ENCODE measurements around the gene SLC26A5. TPM values are rescaled to one million over a fixed set of nuclear protein-coding genes. Genes with fewer than 3 reads are reported as not detected.
"Not testable (repeated sequence)": the region's sequence is repeated elsewhere in the genome, so short reads cannot be mapped to it uniquely, and the experiment has no call there.

The SLC26A5 gene
- total RNA-seq, 1 donor from 2014 or later: 1.4 TPM

DNA sequence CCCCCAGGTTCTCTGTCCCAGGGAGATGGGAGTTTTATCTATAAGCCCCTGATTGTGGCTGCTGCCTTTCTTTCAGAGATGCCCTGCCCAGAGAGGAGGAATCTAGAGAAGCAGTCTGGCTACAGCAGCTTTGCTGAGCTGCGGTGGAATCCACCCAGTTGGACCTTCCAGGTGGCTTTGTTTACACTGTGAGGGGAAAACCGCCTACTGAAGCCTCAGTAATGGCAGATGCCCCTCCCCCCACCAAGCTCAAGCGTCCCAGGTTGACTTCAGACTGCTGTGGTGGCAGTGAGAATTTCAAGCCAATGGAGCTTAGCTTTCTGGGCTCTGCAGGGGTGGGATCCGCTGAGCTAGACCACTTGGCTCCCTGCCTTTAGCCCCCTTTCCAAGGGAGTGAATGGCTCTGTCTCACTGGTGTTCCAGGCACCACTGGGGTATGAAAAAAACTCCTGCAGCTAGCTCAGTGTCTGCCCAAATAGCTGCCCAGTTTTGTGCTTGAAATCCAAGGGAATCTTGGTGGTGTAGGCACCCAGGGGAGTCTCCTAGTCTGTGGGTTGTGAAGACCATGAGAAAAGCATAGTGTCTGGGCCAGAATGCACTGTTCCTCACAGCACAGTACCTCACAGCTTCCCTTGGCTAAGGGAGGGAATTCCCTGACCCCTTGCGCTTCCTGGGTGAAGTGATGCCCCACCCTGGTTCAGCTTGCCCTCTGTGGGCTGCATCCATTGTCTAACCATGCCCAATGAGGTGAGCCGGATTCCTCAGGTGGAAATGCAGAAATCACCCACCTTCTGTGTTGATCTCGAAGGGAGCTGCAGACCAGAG is 40.0 kb downstream of the SLC26A5 start:
- not testable (repeated sequence) for DNase-seq (ENCODE audit: low read depth in 2 of 2)

DNA sequence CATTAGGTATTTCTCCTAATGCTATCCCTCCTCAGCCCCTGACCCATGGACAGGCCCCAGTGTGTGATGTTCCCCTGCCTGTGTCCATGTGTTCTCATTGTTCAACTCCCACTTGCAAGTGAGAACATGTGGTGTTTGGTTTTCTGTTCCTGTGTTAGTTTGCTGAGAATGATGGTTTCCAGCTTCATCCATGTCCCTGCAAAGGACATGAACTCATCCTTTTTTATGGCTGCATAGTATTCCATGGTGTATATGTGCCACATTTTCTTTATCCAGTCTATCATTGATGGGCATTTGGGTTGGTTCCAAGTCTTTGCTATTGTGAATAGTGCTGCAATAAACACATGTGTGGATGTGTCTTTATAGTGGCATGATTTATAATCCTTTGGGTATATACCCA is 46.3 kb downstream of the SLC26A5 start:
- DNase-seq (ENCODE audit: low read depth in 2 of 2): not testable (repeated sequence)

DNA sequence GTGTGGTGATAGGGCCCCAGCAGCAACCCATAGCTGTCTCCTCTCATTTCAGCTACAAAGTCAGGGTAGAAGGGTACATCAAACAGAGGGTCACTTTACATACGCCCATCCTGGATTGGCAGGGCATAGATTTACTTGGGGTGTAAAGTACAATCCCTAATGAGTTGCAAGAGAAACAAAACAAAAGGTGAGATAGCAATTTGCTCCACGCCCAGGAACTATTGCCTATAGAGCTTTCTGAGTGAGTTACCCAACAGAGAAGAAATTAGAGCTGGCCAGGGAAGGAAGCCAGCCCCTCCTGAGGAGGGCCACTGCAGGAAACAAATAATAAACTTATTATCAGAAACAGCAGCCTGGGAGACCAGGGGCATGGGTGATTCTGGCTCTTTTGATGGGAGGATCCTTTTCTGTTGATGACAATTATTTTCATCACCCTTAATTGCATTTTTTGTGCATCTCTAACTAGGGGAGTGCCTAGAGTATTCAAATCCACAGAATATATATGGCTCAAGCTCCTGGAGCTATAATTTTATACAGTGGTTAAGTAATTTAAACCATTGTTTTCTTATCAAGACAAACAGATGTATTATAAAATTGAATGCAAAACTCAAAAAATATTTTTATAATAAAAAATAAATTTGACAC is 47.4 kb downstream of the SLC26A5 start:
- DNase-seq (ENCODE audit: low read depth in 2 of 2): no peak

DNA sequence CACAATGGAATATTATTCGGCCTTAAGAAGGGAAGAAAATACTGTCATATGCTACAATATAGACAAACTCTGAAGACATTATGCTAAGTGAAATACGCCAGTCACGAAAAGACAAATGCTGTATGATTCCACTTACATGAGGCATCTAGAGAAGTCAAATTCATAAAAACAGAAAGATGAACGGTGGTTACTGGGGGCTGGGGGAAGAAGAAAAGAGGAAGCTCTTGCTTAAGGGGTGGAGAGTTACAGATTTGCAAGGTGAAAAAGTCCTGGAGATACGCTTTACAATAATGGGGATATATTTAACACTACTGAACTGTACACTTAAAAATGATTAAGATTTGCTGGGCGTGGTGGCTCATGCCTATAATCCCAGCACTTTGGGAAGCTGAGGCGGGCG is 49.5 kb downstream of the SLC26A5 start:
- DNase-seq (ENCODE audit: low read depth in 2 of 2): no peak

DNA sequence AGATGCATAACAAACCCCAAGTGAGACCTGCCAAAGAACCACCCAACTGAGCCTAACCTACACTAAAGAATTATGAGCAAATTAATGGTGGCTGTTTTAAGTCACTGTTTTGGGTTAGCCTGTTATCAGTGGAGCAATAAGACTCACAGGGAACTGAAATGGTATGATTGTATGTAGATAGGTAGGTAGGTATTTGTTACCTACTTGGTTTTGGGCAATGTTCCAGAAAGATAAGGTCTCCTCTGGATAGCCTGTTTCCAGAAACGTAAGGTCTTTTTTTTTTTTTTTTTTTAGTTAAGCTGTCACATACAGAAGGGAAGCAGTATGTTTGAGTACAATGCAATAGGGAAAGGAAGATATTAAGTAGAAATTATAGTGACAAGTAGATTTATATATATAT is 50.9 kb downstream of the SLC26A5 start:
- DNase-seq (ENCODE audit: low read depth in 2 of 2): no peak

DNA sequence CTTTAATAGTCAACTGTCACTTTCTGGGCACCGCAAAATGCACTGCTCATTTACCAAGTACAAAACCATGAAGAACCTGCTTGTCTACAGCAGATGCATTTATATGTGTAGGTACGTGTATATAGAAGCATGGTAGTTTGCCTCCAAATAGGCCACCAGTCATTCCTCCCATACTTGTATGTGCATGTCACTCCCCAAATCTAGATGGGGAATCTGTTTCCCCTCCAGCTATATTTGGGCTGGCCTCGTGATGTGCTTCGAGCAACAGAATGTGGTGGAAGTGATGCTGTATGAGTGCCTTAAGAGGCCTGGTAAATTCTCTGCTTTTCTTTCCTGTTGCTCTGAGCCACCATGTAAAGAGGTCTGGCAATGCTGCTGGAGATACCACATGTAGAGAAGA is 51.4 kb downstream of the SLC26A5 start:
- DNase-seq (ENCODE audit: low read depth in 2 of 2): no peak

DNA sequence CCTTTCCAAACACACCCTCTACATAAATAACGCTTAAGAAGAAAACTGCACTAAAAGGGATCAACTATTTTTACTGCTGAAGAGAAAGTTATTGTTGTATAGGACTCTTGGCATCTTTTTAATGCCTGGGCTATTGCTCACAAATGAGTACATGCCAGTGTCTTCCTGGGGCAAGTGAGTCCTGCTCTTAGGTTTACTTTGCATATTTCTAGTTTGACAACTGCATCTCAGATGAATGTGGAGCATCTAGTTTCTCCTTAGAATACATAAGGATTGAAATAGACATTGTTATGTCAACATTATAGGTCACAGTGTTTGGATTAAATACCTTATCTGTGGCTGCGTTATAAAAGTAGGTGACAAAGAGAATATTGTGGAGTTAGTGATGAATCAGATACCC is 54.0 kb downstream of the SLC26A5 start:
- no peak for DNase-seq (ENCODE audit: low read depth in 2 of 2)

DNA sequence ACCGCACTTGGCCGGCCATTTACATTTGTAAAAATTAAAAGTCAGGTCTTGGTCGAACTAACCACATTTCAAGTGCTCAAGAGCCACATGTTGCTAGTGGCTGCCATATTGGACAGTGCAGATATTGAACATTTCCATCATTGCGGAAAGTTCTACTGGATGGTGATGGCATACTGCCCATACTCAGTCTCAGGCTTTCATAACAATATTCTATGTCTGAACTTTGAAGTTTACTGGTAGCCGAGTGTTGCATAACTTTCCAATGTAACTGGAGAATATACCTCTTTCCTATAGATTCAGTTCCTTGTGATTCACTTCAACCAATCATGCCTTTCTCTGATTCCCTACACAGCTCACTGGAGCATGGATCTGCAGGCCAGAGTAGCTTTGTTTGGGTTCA is 54.9 kb downstream of the SLC26A5 start:
- no peak for DNase-seq (ENCODE audit: low read depth in 2 of 2)

DNA sequence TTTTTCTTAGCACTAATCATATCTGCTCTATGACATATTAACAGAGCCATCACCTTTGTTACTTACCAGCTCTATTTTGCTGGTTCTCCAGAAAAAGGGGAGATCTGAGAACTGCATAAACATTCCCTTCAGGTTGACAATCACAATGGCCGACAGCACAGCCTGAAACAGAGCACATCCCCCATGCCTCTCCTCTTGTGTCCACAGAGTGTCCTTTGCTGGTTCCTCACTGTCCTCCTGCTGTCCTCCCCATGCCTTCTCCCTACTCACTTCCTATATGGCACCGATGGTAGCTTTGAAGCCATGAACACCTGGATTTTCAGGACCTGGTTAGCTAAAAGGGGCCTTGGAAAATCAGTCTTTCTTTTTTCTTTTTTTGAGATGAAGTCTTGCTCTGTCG is 56.7 kb downstream of the SLC26A5 start:
- no peak for DNase-seq (ENCODE audit: low read depth in 2 of 2)

DNA sequence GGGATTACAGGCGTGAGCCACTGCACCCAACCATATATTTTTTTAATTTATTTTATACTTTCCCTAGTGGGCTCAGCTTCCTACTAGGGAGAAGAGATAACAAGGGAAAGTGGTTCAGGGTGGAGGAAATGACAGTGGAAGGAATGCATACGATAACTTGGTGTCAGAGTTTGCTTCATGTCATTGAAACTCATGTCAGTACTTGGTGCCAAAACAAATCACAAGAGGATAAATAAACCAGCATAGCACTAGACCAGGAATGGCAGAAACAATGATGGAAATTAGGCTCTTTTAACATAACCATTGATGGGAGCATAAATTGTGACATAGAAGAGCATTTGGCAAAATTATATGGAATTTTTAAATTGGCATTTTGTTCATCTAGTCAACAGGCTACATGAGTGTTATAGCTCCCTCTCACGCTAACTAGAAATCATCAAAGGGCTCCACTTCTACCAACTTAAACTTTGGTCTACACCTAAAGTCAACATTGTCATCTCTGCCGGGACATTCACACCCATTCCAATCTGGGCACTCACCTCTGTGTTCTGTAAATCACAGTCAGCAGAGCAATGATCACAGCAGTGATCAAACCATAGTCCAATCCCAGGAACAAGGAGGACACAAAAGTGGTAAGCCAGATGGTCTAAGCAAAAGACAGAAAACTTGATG is 57.4 kb downstream of the SLC26A5 start:
- peak in 1 of 2 donors; percentile 62 for DNase-seq (ENCODE audit: low read depth in 2 of 2)

DNA sequence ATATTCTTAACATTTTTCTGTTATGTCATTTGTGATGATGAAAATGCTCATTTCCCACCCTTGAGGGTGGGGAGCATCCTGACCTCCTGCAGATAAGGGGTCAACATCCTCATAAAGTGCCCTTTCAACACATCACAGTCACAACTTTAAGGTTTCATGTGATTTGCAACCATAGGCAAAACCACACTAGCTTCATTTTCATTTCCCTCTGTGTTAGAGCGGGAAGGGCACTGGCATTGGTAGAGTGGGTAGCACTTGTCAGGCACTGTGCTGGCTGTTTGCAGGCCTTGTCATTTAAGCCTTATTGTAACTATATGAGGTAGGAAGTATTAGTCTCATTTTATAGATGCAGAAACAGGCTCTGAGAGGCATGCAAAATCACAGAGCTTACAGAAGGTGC is 58.8 kb downstream of the SLC26A5 start:
- DNase-seq (ENCODE audit: low read depth in 2 of 2): no peak

DNA sequence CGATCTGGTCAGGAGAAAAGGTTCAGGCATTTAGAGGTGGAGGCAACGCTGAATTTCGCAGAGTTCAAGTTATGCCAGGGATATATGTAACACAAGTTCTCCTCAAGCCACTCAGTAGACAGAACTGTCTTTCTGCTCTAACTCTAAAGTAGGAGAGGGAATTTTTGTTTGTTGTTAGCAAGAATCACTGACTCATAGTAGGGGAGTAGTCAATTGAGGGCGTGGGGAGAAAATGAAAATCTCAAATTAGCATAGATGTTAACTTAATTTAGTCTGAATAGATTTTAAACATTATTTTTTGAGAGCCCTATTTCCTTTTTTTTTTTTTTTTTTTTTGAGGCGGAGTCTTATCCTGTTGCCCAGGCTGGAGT is 64.0 kb downstream of the SLC26A5 start:
- DNase-seq (ENCODE audit: low read depth in 2 of 2): no peak

DNA sequence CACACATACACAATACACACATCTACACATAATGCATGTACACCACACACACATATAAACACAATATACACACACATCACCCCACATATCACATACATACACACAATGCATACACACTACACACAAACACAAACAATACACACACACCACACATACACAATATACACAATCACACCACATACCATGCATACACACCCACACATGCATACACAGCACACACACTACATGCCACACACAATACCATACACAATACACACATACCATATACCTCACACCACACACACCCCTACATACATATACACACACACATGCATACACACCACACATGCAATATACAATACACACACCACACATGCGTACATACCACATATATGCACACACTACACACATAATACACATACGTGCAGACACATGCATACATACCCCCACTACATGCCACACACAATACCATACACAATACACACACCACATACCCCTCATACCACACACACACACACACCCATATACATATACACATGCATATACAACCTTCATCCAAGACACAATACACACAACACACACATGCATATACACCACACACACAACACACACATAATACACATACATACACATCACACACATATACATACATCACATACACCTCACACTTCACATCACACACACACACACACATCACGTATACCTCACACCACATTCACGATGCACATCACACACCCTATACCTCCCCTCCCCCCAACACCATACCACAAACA is 64.6 kb downstream of the SLC26A5 start:
- no peak for DNase-seq (ENCODE audit: low read depth in 2 of 2)

DNA sequence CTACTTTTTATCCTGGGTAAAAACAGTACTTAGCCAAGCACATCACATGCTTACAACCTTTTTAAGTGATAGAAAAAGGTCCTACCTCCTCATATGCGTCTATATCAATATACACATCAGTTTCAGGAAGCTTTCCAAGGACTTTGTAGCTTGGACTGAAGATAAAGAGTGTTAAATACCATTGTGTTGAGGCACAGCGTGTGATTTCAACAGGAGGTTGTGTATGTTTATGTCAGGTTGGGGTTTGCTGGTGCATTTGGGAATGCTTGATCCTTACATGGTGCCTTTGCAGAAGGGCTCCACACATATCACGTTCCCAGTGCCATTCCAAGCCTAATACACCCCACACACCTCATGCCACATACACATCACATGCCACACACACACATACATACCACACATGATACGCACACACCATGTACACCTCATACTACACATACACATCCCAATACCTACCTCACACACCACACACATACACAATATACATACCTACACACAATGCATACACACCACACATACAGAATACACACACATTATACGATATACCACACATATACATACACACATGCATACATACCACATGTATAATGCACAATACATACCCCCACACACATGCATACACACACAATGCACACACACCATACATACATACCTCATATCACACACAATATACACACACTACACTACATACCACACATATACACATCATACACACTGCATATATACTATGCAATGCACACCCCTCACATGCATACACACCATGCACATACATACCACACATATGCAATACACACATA is 65.4 kb downstream of the SLC26A5 start:
- no peak for DNase-seq (ENCODE audit: low read depth in 2 of 2)

DNA sequence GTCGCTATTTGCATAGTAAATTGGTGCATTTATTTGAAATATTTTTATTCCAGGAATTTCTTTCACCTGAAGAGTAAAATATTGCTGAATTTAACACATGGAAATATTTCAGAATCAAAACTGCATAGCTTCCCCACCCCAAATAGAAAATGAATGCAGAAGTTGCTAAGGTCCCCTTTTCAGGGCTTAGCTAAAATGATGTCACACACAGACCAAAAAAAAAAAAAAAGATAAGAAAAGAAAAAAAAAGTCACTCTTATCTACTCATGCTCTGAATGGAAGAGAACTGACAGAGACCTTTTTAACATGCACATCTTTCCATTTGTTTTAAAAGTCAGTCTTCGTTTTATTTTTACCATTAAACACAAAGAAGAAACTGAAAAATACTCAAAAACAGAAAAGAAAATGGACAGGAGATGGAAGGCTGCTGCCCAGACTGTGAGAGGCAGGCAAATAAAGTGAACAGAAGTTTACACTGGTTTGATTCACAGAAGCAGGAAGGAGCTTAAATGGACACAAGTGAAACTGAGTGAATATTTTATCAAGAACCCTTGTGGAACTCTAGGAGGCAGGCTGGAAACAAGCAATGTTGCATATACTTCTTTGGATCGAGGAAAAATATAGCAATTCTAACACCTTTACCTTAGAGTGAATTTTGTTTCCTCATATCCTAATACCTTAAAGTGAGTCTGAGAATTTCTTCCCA is 66.6 kb downstream of the SLC26A5 start:
- no peak for DNase-seq (ENCODE audit: low read depth in 2 of 2)

DNA sequence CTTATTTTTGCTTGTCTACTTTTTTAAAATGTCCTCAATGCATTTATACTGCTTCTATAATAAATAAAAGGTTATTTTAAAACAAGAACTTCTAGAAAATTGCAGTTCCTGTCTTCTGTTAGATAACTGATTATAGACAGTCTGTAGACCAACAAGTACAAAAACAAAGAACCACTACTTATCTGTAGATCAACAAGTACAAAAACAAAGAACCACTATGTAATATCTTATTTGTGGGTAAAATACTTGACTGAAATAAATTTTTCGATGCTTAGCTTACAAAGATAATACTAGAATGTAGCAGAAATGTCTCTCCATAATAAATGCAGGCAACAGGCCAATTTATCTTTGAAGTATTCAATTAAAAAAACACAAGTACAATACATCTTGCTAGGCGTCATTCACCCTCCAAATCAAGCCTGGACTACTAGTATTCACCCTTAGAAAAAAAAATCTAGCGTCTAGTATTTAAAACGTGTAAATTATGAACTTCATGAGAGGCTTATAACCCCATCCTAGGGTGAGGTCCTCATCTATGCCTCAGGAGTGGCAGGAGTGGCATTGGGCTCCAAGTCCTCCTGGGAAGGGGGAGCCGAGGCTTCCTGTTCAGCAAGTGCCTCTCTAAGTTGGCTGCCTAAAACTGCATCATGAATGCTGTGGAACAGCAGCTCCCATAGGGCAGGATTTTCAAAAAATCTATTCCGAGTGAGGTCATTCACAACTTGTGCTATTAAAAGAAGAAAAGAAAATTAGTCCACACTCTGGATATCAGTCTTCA is 72.0 kb downstream of the SLC26A5 start:
- no peak for DNase-seq (ENCODE audit: low read depth in 2 of 2)

DNA sequence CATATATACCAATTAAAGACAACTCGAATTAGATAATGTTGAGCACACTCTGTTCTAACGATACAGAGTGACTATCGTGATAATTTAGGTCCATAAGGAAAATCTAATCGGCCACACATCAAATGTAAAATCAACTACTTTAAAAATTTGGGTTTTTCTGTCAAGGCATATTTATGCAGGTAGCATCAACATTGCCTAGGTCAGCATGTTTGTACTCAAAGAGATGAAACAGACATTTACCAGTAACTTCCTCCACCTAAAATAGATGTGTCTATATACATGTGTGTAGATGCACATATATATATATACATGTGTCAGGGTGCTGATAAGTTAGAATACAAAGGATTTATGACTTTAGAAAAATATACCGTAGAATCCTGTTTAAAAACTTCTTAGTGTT is 76.6 kb downstream of the SLC26A5 start:
- DNase-seq (ENCODE audit: low read depth in 2 of 2): no peak

DNA sequence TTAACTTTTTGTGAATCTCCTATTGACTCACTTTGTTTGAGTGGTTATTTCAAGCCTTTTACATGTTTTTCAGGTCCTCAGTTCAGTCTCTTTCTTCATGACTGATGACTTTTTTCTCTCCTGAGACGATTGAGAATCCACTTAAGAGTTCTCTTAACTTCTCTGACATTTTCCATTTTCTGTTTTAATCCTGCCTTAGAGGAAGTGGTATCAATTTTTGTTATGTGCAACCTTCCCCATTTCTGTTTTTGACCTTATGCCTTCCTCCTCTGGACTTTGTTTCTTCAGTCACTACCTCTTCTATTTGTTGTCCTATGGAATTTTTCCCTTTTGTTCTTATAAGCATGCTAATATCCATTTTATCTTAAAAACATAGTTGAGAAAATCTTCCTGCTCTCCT is 96.2 kb downstream of the SLC26A5 start:
- DNase-seq (ENCODE audit: low read depth in 2 of 2): no peak

DNA sequence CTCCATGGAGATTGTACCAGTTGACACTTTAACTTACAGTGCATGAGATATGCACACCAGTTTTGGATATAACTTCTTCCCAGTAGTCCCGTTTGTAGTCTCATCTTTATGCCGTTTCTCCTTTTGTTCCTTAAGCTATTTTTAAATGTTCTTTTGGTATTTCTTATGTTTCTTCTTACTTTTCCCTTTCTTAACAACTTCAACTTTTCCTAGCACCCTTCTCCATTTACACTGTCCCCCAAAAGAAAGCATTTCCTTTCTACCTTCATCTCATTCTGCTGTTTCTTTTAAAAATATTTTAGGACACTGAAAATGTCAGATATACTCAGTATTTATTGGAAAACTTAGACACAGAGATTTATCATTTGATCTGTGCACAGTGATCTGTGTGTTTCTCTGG is 97.0 kb downstream of the SLC26A5 start:
- no peak for DNase-seq (ENCODE audit: low read depth in 2 of 2)

DNA sequence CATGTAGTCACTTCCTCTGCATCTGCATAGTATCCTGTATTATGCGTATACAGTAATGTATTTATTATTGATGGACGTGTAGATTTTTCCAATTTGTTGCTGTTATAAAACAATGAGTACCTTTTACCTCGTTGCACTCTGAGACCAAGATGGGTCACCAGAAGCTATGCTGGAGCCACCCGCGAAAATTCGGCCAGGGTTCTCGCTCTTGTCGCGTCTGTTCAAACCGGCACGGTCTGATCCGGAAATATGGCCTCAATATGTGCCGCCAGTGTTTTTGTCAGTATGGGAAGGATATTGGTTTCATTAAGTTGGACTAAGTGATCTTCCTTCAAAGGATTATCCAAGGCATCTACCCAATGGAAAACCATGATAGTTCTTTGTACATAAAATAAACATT is 97.6 kb downstream of the SLC26A5 start:
- DNase-seq (ENCODE audit: low read depth in 2 of 2): peak in 1 of 2 donors; percentile 17

Measured in lung microvascular endothelial cell (primary cell).